GM21529 (cell line): ENCODE data around the gene FAM227B.
A peak's percentile ranks its signal among the peaks of the same experiment; 100 is the strongest.
"Not testable (repeated sequence)": the region's sequence is repeated elsewhere in the genome, so short reads cannot be mapped to it uniquely, and the experiment has no call there.

Experiments
- ATAC-seq: cut with Tn5 transposase; IDR thresholded peaks from one replicate; pipeline ENCODE4 v1.9.1; 2021; ENCODE audit not compliant: unreplicated experiment

FAM227B gene, protein sequence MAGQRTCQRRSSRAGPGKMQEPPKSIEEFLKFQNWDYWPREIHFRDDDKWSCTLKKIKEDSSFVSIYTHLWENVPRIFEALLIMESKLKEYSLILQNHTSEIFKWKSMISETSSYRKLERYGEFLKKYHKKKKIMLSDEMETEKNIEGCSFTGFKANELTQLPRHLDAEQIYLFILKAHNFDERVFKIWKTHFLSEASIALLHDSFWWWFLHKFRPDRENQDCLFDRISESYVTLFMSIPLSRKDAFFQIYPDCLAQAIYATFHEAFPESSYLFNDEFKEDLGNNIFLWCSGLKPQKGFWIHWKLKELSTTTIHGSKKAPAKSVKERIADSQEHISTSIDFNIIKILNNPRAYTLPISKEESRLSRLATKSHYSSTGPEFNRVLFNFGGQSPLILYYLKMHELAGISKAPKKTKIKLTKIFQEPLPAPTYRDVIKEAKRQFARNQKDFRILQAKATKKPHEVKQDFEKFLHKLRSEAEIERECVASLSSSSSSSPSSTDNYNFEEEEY

DNA sequence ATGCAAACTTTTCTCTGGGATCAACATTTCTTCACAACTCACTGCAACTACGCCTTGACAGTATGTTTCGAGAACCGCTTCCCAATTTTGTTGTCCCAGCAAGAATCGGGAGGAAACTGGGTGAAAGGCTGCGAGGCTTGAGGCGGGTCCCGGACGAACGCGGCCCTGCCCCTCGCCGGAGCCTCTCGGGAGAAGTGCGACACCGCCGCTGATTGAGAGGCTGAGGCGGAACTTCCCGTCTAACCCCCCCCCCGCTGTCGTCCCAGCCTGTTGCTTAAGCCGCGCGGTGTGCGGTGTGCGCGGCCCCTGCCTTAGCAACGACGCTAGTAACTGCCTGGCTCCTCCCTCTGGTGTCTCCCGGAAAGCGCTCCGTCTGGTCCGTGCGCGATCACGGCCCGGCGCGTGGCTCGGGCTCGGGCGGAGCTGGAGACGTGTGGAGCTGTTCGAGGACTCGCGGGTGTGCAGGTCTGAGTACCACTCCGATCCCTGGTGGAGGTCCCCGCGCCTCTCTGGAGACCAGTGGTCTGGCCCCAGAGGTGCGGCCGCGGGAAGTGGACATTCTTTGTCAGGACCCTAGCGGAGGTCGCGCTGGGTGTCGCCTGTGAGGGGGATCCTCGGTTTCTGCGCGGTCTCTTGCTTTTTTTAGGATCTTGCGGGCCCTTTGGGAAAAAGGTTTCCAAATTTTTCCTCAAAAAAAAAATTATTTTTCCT is at the start of gene FAM227B, which contains the start of gene DTWD1:
Gene FAM227B, minus strand, starts transcription at position 161 of the 711 bp plus-strand sequence. CDS start 5,647 bp downstream, outside the sequence.
Gene DTWD1, plus strand, starts transcription at position 391 of the 711 bp plus-strand sequence. CDS start 4,120 bp downstream, outside the sequence.
- ATAC-seq = peak; percentile 98

DNA sequence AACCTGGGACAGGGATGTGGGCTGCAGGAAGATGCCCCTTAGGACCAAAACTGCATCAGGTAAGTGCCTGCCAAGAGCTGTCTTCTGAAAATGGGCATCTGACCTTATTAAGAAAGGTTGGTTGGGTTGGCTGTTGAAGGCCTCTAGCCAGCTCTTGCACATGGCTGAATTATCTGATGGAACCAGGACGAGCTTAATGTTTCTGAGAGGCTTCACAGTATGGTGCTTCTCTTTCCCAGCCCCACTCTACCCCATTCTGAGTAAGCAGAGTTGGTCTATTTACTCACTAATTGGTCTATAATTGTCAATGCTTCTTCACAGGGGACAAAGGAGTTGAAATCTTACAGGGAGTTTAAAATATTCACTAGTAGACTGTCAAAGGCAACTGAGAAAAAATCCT is 48.7 kb upstream of the FAM227B start:
- ATAC-seq = no peak

DNA sequence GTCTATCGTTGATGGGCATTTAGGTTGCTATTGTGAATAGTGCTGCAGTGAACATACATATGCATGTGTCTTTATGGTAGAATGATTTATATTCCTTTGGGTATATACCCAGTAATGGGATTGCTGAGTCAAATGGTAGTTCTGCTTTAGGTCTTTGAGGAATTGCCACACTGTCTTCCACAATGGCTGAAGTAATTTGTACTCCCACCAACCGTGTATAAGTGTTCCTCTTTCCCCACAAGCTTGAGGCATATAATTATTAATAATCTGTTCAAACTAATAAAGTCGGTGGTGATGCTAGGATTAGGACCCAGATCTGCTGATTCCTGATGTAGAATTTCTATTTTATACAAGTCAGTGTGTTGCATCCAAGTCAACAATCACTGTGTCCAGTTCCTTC is 45.9 kb upstream of the FAM227B start:
- ATAC-seq = not testable (repeated sequence)

DNA sequence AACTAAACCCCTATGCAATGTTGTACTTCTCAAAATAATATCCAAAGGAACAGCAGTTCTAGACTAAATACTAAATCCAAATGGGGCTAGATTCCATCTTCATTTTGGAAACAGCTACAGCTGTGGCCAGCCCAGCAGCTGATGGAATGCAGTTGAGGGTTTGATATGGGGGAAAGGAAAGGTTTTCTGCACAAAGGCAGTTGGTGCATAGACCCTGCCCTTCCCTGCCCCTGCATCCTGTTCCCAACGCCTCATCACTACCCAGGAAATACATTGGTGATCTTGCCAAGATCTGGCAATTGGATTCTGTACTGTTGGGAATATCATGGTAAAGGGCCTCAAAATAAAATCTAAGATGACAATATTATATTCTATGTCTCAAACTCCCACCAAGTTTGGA is 44.1 kb upstream of the FAM227B start:
- ATAC-seq = no peak

DNA sequence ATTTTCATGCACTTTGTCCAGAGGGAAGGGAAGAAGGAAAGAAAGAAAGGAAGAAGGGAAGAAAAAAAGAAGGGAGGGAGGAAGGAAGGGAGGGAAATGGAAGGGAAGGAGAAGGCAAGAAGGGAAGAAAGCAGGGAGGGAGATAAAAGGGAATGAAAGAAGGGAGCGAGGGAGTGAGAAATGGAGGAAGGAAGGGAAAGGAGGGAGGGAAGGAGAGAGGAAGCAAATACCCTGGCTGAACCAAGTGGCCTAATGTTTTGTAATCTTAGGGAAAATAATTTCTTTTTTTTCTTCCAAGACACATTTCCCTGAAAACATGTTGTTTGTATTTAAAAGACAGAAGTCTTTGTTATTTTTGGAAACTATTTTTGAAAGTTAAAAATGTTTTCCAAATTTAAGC is 36.1 kb upstream of the FAM227B start:
- no peak for ATAC-seq

DNA sequence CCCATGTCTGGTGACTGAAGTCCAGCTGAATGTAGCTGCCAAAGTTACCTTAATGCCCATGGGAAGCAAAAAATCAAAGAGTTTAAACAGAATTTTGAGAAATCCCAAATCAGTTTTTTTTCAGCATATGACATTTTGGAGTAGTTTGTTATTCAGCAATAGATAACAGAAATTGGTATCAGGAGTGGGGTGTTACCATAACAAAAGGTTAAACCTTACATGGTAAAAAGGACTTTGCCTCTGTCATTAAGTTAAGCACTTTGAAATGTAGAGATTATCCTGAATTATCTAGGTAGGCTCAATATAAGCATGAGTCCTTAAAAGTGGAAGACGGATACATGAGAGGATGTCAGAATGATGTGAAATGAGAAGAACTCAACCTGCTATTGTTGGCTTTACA is 32.3 kb upstream of the FAM227B start:
- ATAC-seq = no peak

DNA sequence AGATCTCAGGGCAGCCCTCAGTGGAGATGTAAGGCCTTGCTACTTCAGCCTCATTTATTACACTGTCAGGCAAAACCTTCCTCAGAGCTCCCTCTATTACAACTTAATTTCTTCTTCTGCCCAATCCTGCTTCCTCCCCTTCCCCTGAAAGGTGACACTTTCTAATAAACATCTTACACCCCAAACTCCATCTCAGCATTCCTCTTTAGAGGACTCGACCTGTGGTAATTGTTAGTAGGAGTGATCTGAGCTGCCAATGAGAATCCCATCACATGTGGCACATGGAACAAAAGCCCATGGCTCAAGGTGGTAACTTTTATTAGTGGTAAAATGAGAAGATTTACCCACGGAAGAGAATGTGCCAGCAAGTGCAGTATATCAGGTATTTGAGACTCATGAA is 30.1 kb upstream of the FAM227B start:
- no peak for ATAC-seq

DNA sequence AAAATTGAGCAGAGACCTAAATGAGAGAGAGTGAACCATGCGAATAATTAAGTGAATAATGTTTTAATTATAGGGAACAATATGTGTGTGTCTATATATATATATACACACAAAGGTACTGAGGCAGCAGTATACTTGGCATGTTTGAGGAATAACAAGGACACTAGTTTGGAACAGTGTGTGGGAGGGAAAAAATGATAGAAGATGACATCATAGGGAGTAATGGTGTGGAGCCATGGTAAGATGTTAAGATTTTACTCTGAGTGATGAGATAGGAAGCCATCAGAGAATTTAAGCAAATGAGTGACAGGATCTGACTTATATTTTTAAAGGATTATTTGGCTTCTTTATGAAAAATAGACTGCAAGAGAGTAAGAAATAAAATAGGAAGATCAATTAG is 29.4 kb upstream of the FAM227B start:
- ATAC-seq = no peak

DNA sequence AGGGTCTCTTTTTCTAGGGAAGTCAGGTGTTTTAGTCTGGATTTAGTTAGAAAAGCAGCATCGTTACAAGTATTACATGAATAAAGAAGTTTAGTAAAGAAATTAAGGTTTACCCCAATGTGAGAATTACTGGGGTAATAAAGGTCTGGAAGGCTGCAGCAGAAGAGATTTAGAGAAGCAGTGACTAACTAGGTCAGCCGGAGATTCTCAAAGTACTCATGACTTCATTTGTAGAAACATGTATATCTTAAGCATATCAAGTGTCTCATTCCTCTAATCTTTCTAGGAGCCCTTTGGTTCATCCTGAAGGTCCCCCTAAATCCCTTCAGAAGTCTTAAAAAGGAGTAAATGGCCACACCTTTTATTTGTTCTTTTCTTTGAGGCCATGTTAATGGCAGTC is 26.3 kb upstream of the FAM227B start:
- ATAC-seq = no peak

DNA sequence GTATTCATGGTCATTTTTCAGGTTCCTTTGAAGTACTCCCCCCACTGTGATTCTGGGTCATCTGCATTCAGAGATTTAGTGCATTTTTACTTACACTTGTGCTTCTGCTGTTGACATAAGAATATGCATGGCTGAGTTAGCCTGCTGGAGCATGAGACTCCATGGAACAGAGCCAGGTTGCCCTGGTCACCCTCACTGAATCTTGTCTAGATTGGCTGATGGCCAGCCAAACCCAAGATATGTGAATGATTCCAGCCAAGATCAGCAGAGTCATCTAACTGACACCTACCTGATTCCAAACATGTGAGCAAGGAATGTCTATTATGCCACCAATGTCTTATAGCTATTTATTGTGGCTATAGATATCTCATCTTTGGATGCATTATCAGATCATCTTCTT is 25.3 kb upstream of the FAM227B start:
- ATAC-seq = no peak

DNA sequence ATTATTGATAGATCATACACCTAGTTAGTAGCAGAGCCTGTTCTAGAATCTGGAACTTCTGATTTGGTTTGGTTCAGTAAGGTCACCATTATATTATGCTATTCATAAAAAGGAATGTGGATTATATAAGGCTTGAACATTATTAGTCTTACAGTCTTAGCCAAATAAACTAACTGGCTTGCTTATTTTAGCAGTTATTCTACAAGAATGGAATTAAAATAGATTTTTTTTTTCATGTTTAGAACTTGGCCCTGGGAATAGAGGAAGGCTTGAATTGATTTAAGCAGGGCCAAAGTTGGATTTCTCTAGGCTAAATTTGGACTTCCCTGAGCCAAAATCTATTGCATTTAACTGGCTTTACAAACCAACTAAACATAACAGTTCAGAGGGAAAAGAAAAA is 24.7 kb upstream of the FAM227B start:
- ATAC-seq = no peak

DNA sequence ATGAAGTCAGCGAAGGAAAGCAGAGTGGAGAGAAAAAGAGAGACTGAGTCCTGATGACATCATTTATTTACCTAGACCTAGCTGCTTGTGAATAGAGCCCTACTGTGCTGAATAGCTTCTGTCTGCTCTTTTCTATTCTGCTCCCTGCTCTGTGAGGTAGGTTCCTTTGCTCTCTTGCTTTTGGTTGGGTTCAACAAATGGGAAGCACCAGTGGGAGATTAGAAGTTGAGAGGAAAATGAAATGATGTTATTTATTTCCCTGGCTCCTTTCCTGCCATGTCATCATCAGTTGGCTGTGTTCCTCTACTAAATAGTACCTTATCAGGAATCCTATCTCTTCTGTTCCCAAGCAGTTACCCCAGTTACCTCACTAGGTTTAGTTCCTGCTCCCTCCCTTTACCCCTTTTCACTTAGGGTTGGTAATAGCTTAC is 23.8 kb upstream of the FAM227B start:
- no peak for ATAC-seq

DNA sequence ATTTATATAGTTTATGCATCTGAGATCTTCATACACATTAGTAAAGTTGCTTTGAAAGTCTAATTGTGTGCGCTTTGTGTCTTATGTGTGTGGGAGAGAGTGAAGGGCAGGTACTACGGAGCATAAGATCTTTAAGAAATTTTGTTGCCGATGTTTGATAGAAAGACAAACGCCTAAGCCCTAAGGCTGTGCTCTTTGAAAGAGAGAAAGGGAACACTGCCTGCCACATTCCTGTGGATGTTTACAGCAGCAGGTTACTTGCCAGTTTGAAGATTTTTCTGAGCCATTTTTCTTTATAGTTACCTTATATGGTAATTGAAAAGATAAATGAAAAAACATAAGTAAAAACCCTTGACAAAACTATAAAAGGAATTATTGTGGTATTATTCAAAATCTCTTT is 17.2 kb upstream of the FAM227B start:
- no peak for ATAC-seq

DNA sequence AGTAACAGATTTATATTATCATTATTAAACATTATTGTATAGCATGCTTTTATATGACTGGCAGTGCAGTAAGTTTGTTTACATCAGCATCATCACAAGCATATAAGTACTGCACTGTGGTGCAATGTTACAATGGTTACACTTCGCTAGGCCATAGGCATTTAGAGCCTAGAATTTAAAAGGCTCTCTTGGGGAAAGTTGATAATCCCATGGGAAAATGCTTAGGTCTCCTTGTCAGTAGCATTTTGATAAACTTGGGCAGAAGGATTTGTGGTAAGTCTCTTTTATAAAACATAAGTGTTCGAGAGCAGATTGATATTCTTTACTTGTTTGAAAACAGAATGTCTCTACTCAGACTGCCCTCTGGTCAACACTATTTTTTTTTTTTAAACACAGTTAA is 7.8 kb upstream of the FAM227B start:
- no peak for ATAC-seq

DNA sequence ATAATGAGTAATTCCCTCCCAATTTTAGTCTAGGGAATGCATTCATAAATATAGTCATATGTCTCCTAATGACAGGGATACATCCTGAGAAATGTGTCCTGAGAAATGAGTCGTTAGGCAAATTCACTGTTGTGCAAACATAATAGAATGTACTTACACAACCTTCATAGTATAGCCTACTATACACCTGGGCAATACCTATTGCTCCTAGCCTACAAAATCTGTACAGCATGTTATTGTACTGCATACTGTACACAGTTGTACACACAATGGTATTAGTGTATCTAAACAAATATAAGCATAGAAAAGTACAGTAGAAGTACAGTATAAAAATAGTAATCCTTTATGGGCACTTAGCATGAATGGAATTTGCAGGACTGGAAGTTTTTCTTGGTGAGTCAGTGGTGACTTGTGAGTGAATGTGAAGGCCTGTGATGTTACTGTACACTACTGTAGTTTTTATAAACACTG is 6.8 kb upstream of the FAM227B start:
- no peak for ATAC-seq

DNA sequence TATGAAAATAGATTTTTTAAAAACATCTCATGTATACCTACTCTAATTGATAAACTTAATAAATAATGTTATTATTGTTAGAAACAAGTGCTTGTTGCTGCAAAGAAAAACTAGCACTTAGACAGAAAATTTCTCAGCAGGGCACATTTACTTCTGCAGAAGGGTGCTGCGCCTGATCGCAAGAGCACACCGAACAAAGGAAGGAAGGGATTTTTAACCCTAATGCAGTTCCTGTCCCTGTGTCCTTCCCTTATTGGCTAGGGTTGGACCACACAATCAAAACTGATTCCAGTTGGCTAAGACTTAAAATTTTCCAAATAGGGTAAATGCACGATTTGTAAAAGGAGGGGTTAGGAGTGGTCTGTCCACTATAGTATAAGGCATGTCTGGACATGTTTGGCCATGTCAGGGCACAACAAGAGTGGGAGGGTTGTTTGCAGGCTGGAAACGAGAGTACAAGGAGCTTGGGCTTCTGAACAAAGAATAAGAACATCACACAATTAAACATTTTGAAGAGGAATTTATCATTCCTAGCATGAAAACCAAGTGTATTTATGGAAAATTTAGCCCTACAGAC is 4.9 kb upstream of the FAM227B start:
- ATAC-seq = no peak

DNA sequence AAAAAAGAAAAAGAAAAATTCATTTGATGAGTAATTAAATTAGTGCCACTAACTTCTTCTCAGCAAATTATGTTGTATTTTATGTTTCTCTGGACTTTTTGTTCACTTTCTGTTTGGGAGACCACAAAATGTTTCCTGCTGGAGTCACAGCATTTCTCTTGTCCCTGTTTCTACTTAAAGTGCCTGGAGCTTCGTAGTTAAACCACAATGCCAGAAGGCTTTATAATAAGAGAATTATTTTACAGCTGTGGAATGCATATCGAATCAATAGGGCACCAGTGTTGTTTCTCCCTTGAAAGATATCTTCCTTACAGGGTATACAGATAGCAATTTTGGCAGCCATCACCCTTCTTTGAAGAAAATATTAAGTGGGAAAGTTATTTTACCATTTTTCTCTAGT is 3.4 kb upstream of the FAM227B start:
- no peak for ATAC-seq

DNA sequence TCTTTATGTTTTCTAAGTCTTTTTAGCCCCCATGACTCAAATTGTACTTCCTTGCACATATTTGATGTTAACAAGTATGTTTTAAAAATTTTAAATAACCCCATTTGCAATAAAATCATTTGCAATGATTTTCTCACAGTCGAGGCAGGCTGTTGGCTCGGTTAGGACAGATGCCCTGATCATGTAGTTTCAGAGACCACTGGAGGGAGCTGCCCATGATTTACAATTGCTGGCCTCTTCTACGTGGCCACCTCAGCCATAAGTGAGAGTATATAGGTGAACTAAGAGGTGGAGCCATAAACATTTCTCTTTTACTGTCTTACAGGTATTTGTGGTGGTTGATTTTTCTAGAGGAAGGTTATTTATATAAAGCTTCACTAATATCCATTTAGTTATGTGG is 1.9 kb upstream of the FAM227B start:
- ATAC-seq = no peak

DNA sequence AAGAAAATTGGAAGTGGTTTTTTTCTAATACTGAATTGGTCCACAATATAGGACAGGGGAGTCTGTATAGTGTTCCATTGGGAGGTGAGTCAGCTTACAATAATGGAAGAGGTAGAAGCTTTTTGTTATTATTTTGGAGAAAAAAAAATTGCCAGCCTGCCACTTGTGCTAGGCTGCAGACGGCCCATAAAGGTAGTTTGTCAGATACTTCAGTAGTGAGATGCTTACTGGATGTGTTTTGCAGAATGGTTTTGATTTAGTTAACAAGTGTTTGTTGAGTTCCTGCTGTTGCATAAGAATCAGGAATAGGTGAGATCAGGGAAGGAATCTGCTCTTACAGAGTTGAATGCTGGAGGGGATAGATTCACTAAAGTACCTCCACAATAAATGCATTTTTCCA is 1.3 kb upstream of the FAM227B start:
- no peak for ATAC-seq

DNA sequence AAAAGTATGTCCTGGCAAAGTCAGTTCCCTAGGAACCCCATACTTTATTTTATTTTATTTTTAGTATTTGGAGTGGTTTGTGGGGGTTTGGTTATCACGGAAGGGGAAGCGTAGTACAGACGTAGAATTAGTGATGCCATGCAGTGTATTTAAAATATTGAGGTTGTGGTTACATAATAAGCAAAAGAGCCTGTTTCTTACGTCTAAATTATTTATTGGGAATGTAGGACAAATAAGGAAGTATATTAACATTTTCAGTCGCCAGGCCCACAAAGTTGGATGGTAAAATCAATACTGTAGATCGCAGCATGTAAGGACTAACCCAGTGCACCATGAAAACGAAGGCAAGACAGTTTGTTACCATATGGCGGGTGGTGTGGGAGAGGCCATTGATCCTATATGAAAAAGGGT is 788 bp upstream of the FAM227B start:
- no peak for ATAC-seq

DNA sequence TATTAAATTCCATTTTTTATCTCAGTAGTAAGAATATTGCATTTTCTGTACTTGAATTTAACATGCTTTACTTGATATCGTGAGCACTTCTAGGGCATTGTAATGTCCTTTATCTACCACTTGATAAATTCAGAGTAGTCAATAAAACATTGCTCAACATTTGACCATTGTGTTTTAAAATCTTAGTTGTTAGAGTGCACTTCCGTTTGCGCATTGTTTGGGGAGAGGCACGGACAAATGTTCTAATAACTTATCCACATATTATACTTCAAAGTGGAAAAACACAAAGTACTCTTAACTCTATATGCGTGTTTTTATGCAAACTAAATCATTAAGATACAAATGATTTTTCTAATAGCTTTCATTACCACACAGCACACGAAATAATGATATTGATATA is 419 bp downstream of the FAM227B start:
- no peak for ATAC-seq

DNA sequence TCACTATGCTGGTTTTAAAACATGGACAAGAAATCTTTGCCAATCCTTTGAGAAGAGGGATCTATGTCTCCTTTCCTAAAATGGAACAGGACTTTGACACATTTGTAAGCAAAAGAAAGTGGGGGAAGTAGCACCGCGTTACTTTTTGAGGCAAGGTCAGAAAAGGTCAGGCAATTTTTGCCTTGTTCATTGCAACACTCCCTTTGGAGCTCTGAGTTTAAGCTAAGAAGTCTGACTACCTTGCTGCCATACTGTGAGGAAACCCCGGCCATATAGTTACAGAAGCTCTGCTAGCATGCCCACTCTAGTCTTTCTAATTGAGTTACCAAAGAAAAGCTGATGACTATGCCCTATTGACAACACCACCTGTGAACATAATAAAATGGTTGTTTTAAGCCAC is 1.4 kb downstream of the FAM227B start:
- no peak for ATAC-seq
